ENCODE results near the gene KNCN.
A peak's percentile ranks its signal among the peaks of the same experiment; 100 is the strongest.

Gene KNCN

GRCh38 chr1:46543761-46544560, 7.5 kb downstream of the KNCN start:
- no peak for DNase-seq (ENCODE audit: low read depth in 3 of 3)

DNA sequence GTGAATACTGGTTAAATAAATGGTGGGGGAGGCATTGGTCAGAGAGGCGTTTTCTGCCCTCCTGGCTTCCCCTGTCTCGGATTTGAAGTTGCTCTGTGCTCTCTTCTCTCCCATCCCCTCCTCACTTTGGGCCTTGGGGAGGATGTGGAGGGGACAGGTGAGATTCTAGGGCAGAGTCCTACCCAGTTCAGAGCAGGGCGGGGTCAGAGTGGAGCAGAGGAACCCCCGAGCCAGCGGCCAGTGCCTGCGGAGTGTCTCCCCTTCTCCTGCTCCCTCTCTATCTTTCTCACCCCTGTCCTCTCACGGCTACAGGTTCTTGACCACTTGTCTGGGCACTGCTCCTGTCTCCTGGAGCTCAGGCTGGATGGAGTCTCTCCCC, 8.1 kb downstream of the KNCN start:
- no peak for DNase-seq (ENCODE audit: low read depth in 3 of 3)

DNA sequence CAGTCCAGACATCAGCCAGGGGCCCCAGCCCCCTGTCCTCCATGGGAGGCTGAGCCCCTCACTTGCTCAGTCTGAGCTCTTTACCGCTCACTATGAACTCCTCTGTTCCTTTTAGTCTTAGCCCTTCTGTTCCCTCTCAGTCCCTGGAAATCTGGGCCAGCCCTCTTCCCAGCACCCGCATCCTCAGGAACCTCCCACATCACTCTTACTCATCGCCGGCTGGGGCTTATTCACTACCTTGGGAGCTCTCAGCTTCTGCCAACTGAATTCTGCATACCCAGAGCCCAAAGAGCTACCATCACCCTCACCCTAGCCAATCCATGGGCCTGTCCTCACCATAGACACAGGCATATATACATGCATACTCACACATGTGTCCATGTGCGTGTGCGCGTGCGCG, 11.5 kb downstream of the KNCN start:
- no peak for DNase-seq (ENCODE audit: low read depth in 3 of 3)

DNA sequence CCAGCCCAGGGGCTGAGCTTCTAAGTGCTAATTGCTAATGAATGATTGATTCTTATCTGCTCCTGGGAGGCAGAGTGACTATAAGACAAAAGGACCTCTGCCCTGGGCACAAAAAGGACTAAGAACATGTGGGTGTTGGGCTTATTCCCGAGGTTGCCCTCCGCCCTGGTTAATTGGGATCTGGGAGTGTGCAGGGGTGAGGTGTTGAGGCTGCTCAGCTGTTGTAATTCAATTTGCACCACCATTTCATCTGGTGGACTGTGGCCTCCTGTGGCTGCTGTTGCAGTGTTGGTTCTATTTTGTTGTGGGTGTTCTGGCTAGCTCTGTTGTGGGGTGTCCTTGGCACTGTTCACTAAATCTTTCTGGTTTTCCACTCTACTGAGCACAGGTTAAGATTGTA, 13.3 kb downstream of the KNCN start:
- no peak for DNase-seq (ENCODE audit: low read depth in 3 of 3)

DNA sequence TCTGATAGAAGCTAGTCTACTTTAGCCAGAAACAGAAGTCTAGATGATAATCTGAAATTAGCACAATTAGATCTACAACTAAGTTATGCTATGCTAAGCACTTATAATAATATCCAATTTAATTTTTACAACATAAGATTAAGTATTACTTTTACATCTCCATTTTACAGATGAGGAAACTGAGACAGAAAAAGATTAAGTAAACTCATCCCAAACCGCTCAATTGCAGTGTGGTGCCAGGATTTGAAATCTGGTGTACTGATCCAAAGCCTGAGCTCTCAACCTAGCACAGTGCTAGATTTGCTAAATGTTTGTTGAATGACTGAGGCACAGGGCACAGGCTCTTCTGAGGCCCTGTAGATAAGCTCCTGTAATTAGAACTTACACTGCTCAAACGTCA, 13.8 kb downstream of the KNCN start:
- DNase-seq (ENCODE audit: low read depth in 3 of 3) = no peak

- DNase-seq (ENCODE audit: low read depth in 3 of 3) = no peak
These were observed 14.9 kb downstream of the KNCN start for GRCh38 chr1:46536527-46536926.

GRCh38 chr1:46535063-46535462, 16.4 kb downstream of the KNCN start:
- DNase-seq (ENCODE audit: low read depth in 3 of 3) = peak in 1 of 3 experiments; percentile 12

GRCh38 chr1:46533179-46533864, 18.1 kb downstream of the KNCN start:
- DNase-seq (ENCODE audit: low read depth in 3 of 3) = peak in 2 of 3 experiments; percentile 7 to 43

DNA sequence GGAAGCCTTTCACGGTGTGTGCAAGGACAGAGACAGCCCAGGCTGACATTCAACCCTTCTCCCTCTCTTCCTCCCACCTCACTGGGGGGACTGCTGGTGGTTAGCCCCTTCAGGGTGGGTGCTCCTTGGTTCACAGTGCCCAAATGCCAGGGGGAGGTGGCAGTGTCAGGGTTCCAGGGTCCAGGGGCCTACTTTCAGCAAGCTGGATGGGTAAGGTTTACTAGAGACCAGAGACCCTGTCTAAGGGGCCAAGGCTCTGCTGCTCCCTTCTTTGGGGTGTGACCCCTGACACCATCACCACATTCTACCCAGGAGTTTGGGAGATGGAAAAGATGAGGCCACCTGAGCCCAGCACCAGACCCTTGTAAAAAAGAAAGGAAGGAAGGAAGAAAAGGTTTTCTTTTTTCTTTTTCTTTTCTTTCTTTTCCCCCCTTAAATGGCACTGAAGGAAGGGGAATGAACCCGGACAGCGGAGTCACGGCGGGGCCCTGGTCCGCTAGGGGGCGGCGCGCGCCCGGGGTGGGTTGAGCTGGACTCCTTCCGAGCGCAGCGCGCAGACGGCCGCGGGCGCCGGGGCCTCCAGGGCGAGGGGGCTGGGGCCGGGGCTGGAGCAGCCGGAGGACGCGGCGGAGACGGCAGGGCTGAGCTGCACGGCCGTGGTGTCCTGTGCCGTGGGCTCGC, 18.8 kb downstream of the KNCN start:
- peak; percentile 39 to 69 (median 43) for DNase-seq (ENCODE audit: low read depth in 3 of 3)

- no peak for DNase-seq (ENCODE audit: low read depth in 3 of 3)
These were observed 19.4 kb downstream of the KNCN start for GRCh38 chr1:46532095-46532494.

- no peak for DNase-seq (ENCODE audit: low read depth in 3 of 3)
These were observed 20.5 kb downstream of the KNCN start for GRCh38 chr1:46530791-46531409.

DNA sequence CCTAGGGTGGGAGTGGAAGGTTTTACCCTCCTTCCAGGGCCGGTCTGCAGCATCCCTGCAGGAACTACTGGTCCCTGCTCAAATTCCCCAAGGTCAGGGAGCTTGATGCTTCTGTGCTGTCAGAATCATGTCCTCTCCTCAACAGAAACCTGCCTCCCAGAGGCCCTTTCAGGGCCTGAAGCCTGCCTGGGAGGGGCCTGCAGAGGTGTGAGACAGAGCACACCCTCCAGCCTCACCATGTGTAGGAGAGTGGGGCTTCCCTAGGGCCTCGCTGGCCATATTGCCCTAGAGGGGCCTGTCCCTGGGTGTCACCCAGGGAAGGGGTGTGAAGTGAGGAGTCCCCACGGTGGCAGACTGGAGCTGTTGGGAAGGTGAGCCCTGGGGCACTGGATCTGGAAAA, 21.1 kb downstream of the KNCN start:
- no peak for DNase-seq (ENCODE audit: low read depth in 3 of 3)

- no peak for DNase-seq (ENCODE audit: low read depth in 3 of 3)
These were observed 22.3 kb downstream of the KNCN start for GRCh38 chr1:46529031-46529630.

DNA sequence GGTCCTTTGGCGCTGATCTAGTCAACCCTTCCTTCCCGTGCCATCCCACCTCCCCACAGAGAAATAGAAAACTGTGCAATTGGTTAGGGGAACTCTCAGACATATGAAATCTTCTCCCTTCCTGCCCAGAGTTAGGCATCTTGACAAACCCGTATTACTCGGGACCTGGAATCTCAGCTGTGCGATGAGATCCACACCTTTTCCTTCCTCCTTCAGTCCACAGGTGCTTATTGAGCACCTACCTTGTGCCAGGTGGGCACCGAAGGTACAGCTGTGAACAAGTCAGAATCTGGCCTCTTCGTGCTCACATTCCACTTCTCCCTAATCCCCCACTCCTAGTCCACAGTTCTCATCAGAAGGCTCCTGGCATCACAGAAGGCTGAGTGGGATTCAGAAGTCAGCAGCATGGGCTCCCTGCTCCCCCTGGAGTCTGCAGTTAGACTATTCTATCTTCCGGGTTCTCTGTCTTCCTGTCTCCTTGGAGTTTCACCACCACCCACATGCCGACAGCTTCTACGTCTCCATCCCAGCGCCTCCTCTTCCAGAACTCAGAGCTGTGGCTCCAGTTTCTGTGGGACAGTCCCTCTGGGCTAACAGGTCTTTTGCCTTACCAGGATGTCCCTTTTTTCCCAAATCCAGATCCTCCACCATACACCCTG, 23.0 kb downstream of the KNCN start:
- DNase-seq (ENCODE audit: low read depth in 3 of 3) = no peak

DNA sequence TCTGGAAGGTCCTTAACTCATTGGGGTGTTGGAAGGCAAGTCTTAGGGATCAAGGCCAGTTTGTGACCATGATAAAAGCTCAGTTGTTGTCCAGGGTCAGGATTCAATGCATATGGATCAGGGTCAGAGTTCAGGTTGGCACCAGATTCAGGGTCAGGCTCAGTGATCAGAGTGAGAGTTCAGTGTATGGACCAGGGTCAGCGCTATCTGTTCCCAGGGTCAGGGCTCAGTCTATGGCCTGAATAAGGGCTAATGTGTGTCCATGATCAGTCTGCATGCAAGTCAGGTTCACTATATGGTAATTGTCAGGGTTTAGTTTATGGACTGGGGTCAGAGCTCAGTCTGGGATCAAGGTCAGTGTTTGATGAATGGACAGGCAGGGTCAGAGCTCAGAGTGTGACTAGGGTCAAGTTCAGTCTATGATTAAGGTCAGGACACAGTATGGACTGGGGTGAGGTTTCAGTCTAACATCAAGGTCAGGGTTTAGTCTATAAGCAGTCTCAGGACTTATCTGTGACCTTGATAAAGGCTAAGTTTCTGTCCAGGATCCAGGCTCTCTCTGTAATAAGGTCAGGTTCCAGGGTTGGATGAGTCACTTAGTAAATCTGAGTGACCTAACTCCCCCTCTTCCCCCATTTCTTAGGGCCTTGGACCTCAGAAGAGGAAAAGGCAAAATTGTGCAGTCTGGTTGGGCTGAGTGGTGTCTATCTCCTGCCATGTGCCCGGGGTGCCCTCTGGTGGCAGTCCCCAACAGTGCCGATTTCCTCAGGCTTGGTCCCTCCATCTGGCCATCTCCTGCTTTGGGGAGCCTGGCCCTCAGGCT, 23.8 kb downstream of the KNCN start:
- peak; percentile 48 to 77 (median 53) for DNase-seq (ENCODE audit: low read depth in 3 of 3)

GRCh38 chr1:46526691-46527291, 24.7 kb downstream of the KNCN start:
- DNase-seq (ENCODE audit: low read depth in 3 of 3) = no peak

DNA sequence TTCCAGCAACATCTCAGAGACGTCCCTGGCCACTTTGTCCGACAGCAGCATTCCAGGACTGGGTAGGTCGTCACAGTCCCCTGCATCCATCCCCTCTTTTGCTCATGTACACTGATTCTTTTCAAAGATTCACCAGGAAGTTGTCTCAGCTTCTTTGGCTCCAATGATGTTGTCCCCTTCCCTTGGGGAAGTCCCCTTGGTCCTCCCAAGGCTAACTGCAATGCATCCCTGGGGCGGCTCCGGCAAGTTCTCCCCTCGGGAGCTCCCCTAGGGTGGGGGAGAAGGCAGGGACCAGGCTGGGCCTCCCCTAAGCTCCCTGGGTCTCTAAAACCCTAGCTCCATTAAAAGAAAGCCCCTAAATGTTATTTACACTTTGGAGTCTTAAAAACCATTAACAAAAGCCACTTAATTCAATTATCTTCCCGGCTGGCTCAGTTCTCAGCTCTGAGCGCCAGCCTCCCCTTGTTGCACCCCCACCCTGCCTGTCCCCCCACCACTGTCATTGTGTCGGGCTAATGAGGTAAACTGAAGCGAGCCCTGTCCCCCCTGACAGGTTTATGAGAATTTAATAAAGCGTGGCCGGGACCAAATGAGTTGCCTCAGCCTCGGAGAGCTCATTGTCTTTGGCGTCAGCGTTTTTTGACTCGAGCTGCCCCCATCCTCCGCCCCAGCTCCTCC, 25.3 kb downstream of the KNCN start:
- DNase-seq (ENCODE audit: low read depth in 3 of 3) = no peak

- no peak for DNase-seq (ENCODE audit: low read depth in 3 of 3)
These were observed 26.0 kb downstream of the KNCN start for GRCh38 chr1:46525253-46525983.

- DNase-seq (ENCODE audit: low read depth in 3 of 3) = no peak
These were observed 26.6 kb downstream of the KNCN start for GRCh38 chr1:46524843-46525242.

Data from stimulated activated CD4-positive, alpha-beta T cell treated with anti-CD3 and anti-CD28 coated beads, TNF-alpha, amount 100 ng/mL, for 24 hours (primary cell).